Measurements from ENCODE around the gene ZXDC.

Gene ZXDC

GRCh38 chr3:126390751-126391150 lies 84.9 kb downstream of the ZXDC start:
- no peak for DNase-seq

DNA sequence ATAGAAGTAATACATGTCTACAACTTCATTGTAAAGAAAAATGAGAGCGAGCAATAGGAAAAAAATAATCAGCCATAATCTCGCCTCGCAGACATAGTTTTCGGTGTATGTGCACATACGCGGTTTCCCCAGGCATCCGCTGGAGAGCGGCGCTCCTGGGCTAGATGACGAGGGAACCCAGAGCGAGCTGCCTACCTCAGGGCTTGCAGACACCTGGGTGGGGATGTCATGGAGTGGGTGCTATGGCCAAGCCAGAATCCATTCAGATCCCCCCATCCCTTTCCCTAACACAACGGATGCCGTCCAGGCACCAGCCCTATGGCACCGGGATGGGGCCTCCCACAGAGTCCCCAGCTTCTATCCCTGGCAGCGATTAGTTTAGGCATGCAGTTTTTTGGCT lies 85.5 kb downstream of the ZXDC start:
- DNase-seq, result no peak

DNA sequence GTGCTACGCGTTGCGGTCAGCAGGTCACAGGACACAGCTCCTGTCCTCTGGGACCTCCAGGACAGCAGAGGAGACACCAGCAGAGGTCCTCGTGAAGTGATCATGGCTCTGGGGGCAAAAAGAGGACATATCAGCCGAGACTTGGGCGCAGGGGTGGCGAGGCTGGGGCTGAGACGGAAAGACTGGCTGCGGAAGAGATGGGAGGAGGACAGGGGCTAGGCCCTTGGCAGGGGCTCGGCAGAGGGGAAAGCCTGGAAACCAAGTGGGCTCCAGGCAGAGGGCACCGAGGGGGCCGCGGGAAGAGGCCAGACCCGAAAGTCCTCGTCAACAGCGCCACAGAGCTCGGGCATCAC lies 85.9 kb downstream of the ZXDC start:
- no peak for DNase-seq

- no peak for DNase-seq
Measured at GRCh38 chr3:126389112-126389793, 86.4 kb downstream of the ZXDC start.
